Keratinocyte (primary cell): ENCODE measurements around the gene KCNQ1OT1. TPM values are rescaled to one million over a fixed set of nuclear protein-coding genes. Genes with fewer than 3 reads are reported as not detected.

ENCODE experiments used
- DNase-seq: peaks from one replicate; pipeline ENCODE4 v3.0.0-alpha.2; 2011; ENCODE audit warnings: low read depth, missing footprints, low spot score
- FAIRE-seq: peaks from 2 replicates; lab custom pipeline; 2011; peaks lifted over from hg19 to GRCh38; lab: Jason Lieb, UNC
- H2AFZ ChIP-seq: 2 replicates; pipeline ENCODE4 v1.6.0; 2012; ENCODE audit warnings: low read length, control low read depth, inconsistent platforms; ENCODE audit not compliant: control insufficient read depth
- H3K27ac ChIP-seq: 2 replicates; pipeline ENCODE4 v1.5.1; 2011; ENCODE audit warnings: low read length; ENCODE audit not compliant: control insufficient read depth, insufficient read depth
- H3K27me3 ChIP-seq: 3 replicates; pipeline ENCODE4 v1.6.0; 2011; ENCODE audit warnings: low read length; ENCODE audit not compliant: control insufficient read depth, insufficient read depth; ENCODE audit errors: extremely low read depth
- H3K36me3 ChIP-seq, 2 experiments: 2 replicates in 1 of 2; 3 replicates in 1 of 2; pipeline ENCODE4 v1.5.1; 2011; ENCODE audit warnings: low read length in 2 of 2, mild to moderate bottlenecking in 1 of 2; ENCODE audit not compliant: control insufficient read depth in 2 of 2, insufficient read depth in 2 of 2; ENCODE audit errors: extremely low read depth in 1 of 2
- H3K4me1 ChIP-seq: 3 replicates; pipeline ENCODE4 v1.5.1; 2011; ENCODE audit warnings: low read length; ENCODE audit not compliant: control insufficient read depth, insufficient read depth; ENCODE audit errors: extremely low read depth
- H3K4me2 ChIP-seq: 3 replicates; pipeline ENCODE4 v1.6.0; 2011; ENCODE audit warnings: low read depth, low read length; ENCODE audit not compliant: control insufficient read depth, insufficient read depth; ENCODE audit errors: extremely low read depth
- H3K4me3 ChIP-seq, 3 experiments: fragments of 200-600 bp in 1 of 3; sonication (generic) in 1 of 3; 2 replicates in 2 of 3; 3 replicates in 1 of 3; pipeline ENCODE4 v1.5.1; 2011 to 2016; ENCODE audit warnings: low read length in 3 of 3, mild to moderate bottlenecking in 3 of 3, control low read depth in 2 of 3, inconsistent platforms in 1 of 3, low read depth in 1 of 3, mixed read lengths in 1 of 3, mixed run types in 1 of 3, moderate library complexity in 1 of 3; ENCODE audit not compliant: control insufficient read depth in 2 of 3, insufficient read depth in 2 of 3; ENCODE audit errors: extremely low read depth in 1 of 3
- H3K79me2 ChIP-seq: 2 replicates; pipeline ENCODE4 v1.6.0; 2012; ENCODE audit warnings: low read length; ENCODE audit not compliant: control insufficient read depth, insufficient read depth
- H3K9ac ChIP-seq: 3 replicates; pipeline ENCODE4 v1.6.0; 2011; ENCODE audit warnings: low read length; ENCODE audit not compliant: control insufficient read depth, insufficient read depth; ENCODE audit errors: extremely low read depth
- H3K9me1 ChIP-seq: 3 replicates; pipeline ENCODE4 v1.6.0; 2011; ENCODE audit warnings: low read length; ENCODE audit not compliant: control insufficient read depth, insufficient read depth; ENCODE audit errors: extremely low read depth
- H3K9me3 ChIP-seq: 2 replicates; pipeline ENCODE4 v1.5.1; 2012; ENCODE audit warnings: low read depth, low read length; ENCODE audit not compliant: control insufficient read depth
- H4K20me1 ChIP-seq: 3 replicates; pipeline ENCODE4 v1.6.0; 2011; ENCODE audit warnings: low read length; ENCODE audit not compliant: control insufficient read depth, insufficient read depth; ENCODE audit errors: extremely low read depth
- EZH2 ChIP-seq: IDR thresholded peaks from one replicate; pipeline ENCODE4 v1.6.1; 2012; ENCODE audit warnings: inconsistent platforms, mild to moderate bottlenecking, low read length, moderate library complexity
- dilution Hi-C: fragments of 300-500 bp; cut with MboI; formaldehyde crosslinking; loops from one replicate; pipeline ENCODE4 v1.7.0; 2020; ENCODE audit warnings: low sequenced_read_pairs; ENCODE audit not compliant: extremely low pct_ligation_motif_present
- polyA plus RNA-seq, 5 experiments: library from polyadenylated mRNA; depleted of rRNA in 3 of 5; stranded (reverse) in 3 of 5; stranded (forward) in 1 of 5; unstranded in 1 of 5; fragments of >200 nt; gene quantifications; 1 replicate in 1 of 5; 2 replicates in 3 of 5; 3 replicates in 1 of 5; pipeline versions ENCODE4 v1.2.1 to v1.2.3, GENCODE V29; 2011 to 2012; ENCODE audit warnings: missing spikeins in 2 of 5, low read depth in 1 of 5, low replicate concordance in 1 of 5
- TF ChIP-seq, protein P1 (sequence below), 3 experiments: IDR thresholded peaks in 1 of 3; conservative IDR thresholded peaks in 1 of 3; optimal IDR thresholded peaks in 1 of 3; 2 replicates in 2 of 3; 3 replicates in 1 of 3; pipeline versions ENCODE3 to v1.5.1; 2011; ENCODE audit warnings: low read length in 3 of 3, mild to moderate bottlenecking in 3 of 3, moderate library complexity in 2 of 3, control low read depth in 1 of 3, inconsistent platforms in 1 of 3; ENCODE audit not compliant: insufficient read depth in 2 of 3; ENCODE audit errors: extremely low read depth in 1 of 3

Gene KCNQ1OT1
- polyA plus RNA-seq, 1 donor (not counting 4 experiments of a cell fraction or from before 2014, with no cell fraction given) = 0.07 TPM

DNA sequence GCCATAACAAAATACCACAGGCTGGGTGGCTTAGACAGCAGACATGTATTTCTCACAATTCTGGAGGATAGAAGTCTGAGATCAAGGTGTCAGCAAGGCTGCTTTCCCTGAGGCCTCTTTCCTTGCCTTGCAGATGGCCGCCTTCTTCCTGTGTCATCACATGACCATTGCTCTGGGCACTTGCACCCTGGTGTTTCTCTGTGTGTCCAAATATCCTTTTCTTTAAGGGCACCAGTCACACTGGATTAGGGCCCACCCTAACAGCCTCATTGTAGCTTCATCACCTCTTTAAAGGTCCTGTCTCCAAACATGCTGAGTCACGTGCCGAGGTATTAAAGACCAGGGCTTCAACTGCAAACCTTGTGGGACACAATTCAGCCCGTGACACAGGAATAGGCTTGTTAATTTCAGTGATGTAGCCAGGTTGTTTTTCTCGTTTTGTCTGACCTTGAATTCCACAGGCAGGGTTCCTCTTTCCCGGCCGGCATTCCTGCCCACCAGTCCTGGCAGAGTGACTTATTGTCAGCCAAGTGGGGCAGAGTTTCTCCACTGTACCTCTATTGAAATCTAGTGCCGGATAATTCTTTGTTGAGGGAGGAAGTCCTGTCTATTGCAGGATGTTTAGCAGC lies 100.1 kb downstream of the KCNQ1OT1 start:
- FAIRE-seq = no peak
- dilution Hi-C loops = no loop called here
- H3K4me2 ChIP-seq = no peak overlapping the region

DNA sequence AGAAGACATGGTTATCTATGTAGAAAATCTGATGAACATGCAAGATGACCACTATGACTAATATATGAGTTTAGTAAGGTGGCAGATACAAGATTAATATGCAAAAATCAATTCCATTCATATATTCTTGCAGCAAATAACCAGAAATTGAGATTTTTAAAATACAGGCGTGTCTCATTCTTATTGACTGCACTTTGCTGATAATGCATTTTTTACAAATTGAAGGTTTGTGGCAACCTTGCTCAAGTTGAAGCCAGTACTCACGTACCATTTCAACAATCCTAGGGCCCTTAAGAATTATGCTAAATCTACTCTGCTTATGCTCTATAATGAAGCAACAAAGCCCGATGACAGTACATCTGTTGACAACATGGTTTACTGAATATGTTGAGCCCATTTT lies 104.6 kb downstream of the KCNQ1OT1 start:
- H3K36me3 ChIP-seq = no peaks in the 10 kb centered on the region
- no peak overlapping the region for H3K9ac ChIP-seq
- DNase-seq (no peak), FAIRE-seq (no peak)
- H3K4me3 ChIP-seq = no peak overlapping the region
- dilution Hi-C loops = no loop called here
- TF ChIP-seq EZH2 = no peak
- TF ChIP-seq, protein P1, sequence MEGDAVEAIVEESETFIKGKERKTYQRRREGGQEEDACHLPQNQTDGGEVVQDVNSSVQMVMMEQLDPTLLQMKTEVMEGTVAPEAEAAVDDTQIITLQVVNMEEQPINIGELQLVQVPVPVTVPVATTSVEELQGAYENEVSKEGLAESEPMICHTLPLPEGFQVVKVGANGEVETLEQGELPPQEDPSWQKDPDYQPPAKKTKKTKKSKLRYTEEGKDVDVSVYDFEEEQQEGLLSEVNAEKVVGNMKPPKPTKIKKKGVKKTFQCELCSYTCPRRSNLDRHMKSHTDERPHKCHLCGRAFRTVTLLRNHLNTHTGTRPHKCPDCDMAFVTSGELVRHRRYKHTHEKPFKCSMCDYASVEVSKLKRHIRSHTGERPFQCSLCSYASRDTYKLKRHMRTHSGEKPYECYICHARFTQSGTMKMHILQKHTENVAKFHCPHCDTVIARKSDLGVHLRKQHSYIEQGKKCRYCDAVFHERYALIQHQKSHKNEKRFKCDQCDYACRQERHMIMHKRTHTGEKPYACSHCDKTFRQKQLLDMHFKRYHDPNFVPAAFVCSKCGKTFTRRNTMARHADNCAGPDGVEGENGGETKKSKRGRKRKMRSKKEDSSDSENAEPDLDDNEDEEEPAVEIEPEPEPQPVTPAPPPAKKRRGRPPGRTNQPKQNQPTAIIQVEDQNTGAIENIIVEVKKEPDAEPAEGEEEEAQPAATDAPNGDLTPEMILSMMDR (optimal IDR thresholded peaks at IDR 0.05 in 1 of 3, IDR thresholded peaks at IDR 0.05 in 1 of 3, conservative IDR thresholded peaks at IDR 0.05 in 1 of 3; ENCODE audit: extremely low read depth in 1 of 3, insufficient read depth in 2 of 3, low read length in 3 of 3) = no peak
- H3K9me3 ChIP-seq = peaks cover 2% of the 10 kb centered on the region
- H3K4me1 ChIP-seq = no peaks in the 10 kb centered on the region
- H3K9me1 ChIP-seq = no peaks in the 10 kb centered on the region
- H3K27ac ChIP-seq = no peak overlapping the region
- H3K27me3 ChIP-seq = peaks cover 7% of the 10 kb centered on the region
- no peaks in the 10 kb centered on the region for H4K20me1 ChIP-seq
- no peaks in the 10 kb centered on the region for H3K79me2 ChIP-seq
- H2AFZ ChIP-seq = no peak overlapping the region
- no peak overlapping the region for H3K4me2 ChIP-seq

More for the DNA sequence above, 100.1 kb downstream of the KCNQ1OT1 start:
- Histone ChIP-seq H3K4me3 (no peak overlapping the region), H3K79me2 (no peaks in the 10 kb centered on the region), H3K9me1 (no peaks in the 10 kb centered on the region), H3K4me1 (no peaks in the 10 kb centered on the region), H3K9ac (no peak overlapping the region), H3K9me3 (peaks cover 2% of the 10 kb centered on the region), H4K20me1 (no peaks in the 10 kb centered on the region), H3K27me3 (peaks cover 3% of the 10 kb centered on the region), H2AFZ (no peak overlapping the region), H3K27ac (no peak overlapping the region), H3K36me3 (no peaks in the 10 kb centered on the region)
- DNase-seq = no peak
- TF ChIP-seq, protein P1 (optimal IDR thresholded peaks at IDR 0.05 in 1 of 3, IDR thresholded peaks at IDR 0.05 in 1 of 3, conservative IDR thresholded peaks at IDR 0.05 in 1 of 3; ENCODE audit: extremely low read depth in 1 of 3, insufficient read depth in 2 of 3, low read length in 3 of 3) = no peak
- TF ChIP-seq EZH2 = no peak
